Measurements from ENCODE around the gene CNTNAP2.

Gene CNTNAP2

DNA sequence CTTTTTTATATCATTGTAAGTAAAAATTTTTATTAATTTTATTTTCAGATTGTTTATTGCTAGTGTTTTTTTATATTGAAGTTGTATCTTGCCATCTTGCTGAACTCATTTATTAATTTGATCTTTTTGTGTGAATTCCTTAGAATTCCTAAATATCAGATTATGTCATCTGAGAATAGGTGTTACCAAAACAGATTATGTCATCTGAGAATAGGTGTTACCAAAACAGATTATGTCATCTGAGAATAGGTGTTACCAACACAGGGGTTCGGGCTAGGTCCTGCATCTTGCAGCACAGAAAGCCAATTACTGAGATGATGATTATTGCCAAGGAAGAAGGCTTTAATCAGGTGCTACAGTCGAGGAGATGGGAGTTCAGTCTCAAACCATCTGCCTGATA, 383.4 kb downstream of the CNTNAP2 start:
- Histone ChIP-seq H3K27me3 (replicated peaks; ENCODE audit: control insufficient read depth, insufficient read depth, low read length) (no peaks in the 10 kb centered on the region), H3K9ac (ENCODE audit: low read length) (no peak overlapping the region), H3K4me3 (ENCODE audit: low read length) (no peak overlapping the region), H3K9me3 (ENCODE audit: control insufficient read depth, low read length) (peaks cover 13% of the 10 kb centered on the region), H3K36me3 (ENCODE audit: control insufficient read depth, insufficient read depth, low read length, severe bottlenecking) (no peaks in the 10 kb centered on the region), H3K4me1 (ENCODE audit: control insufficient read depth, insufficient read depth, low read length) (no peaks in the 10 kb centered on the region)
- no peak for DNase-seq (ENCODE audit: low read depth)

- peaks cover 6% of the 10 kb centered on the region for H3K9me3 ChIP-seq (ENCODE audit: control insufficient read depth, low read length)
Observed at GRCh38 chr7:146503844-146504243, 387.2 kb downstream of the CNTNAP2 start.

GRCh38 chr7:146510088-146510680, 393.6 kb downstream of the CNTNAP2 start:
- Histone ChIP-seq H3K4me1 (ENCODE audit: control insufficient read depth, insufficient read depth, low read length) (no peaks in the 10 kb centered on the region), H3K4me3 (ENCODE audit: low read length) (no peak overlapping the region), H3K27me3 (replicated peaks; ENCODE audit: control insufficient read depth, insufficient read depth, low read length) (no peaks in the 10 kb centered on the region), H3K36me3 (ENCODE audit: control insufficient read depth, insufficient read depth, low read length, severe bottlenecking) (no peaks in the 10 kb centered on the region), H3K9me3 (ENCODE audit: control insufficient read depth, low read length) (peaks cover 16% of the 10 kb centered on the region), H3K9ac (ENCODE audit: low read length) (no peak overlapping the region)
- DNase-seq (ENCODE audit: low read depth), result no peak

More at GRCh38 chr7:146503844-146504243, 387.2 kb downstream of the CNTNAP2 start:
- no peaks in the 10 kb centered on the region for H3K36me3 ChIP-seq (ENCODE audit: control insufficient read depth, insufficient read depth, low read length, severe bottlenecking)
- no peak overlapping the region for H3K9ac ChIP-seq (ENCODE audit: low read length)
- no peaks in the 10 kb centered on the region for H3K4me1 ChIP-seq (ENCODE audit: control insufficient read depth, insufficient read depth, low read length)
- no peak for DNase-seq (ENCODE audit: low read depth)
- no peak overlapping the region for H3K4me3 ChIP-seq (ENCODE audit: low read length)
- no peaks in the 10 kb centered on the region for H3K27me3 ChIP-seq (replicated peaks; ENCODE audit: control insufficient read depth, insufficient read depth, low read length)

- Histone ChIP-seq H3K9me3 (ENCODE audit: control insufficient read depth, low read length) (peaks cover 16% of the 10 kb centered on the region), H3K4me3 (ENCODE audit: low read length) (no peak overlapping the region), H3K4me1 (ENCODE audit: control insufficient read depth, insufficient read depth, low read length) (no peaks in the 10 kb centered on the region), H3K36me3 (ENCODE audit: control insufficient read depth, insufficient read depth, low read length, severe bottlenecking) (no peaks in the 10 kb centered on the region), H3K9ac (ENCODE audit: low read length) (no peak overlapping the region), H3K27me3 (replicated peaks; ENCODE audit: control insufficient read depth, insufficient read depth, low read length) (no peaks in the 10 kb centered on the region)
- no peak for DNase-seq (ENCODE audit: low read depth)
Observed at GRCh38 chr7:146514304-146514703, 397.7 kb downstream of the CNTNAP2 start.

DNA sequence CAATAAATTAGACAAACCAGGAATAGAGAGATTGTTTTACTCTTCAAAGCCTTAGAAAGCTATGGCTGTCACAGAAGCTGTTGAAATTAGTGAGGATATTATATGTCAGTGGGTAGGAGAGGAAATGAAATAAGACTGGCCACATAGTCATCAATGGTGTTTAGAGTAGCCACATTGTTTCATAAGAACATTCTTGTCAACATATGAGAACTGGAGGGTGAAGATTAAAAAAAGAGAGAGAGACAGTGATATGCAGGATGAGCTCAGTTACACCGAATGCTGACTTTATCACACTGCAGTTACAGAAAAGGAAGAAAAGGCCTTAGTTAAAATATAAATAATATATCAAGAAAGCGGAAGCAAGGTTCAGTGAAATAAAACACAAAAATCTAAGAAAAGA, 412.0 kb downstream of the CNTNAP2 start:
- Histone ChIP-seq H3K36me3 (ENCODE audit: control insufficient read depth, insufficient read depth, low read length, severe bottlenecking) (no peaks in the 10 kb centered on the region), H3K27me3 (replicated peaks; ENCODE audit: control insufficient read depth, insufficient read depth, low read length) (no peaks in the 10 kb centered on the region)
- DNase-seq (ENCODE audit: low read depth), result peak; percentile 9

DNA sequence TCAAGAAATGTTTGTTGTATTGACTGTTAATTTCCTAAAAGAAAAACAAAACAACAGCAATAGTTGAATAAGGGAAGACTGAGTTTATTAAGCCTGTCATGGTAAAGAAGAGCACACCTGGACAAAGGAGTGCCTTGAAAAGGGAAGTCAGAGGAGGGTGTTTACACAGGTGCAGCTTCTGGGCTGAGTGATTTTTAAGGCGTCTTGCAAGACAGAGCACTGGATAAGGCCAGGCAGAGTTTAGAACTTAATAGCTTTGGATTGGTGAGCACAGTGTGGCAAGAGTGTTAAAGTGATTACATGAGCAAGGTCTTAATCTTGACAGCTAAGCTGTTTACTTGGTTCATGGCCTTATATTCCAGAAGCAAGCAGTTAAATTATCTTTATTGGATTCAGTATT, 423.2 kb downstream of the CNTNAP2 start:
- no peak overlapping the region for H3K4me3 ChIP-seq (ENCODE audit: low read length)
- no peak overlapping the region for H3K9ac ChIP-seq (ENCODE audit: low read length)

More for the DNA sequence above, 412.0 kb downstream of the CNTNAP2 start:
- no peaks in the 10 kb centered on the region for H3K9me3 ChIP-seq (ENCODE audit: control insufficient read depth, low read length)
- no peak overlapping the region for H3K9ac ChIP-seq (ENCODE audit: low read length)
- no peak overlapping the region for H3K4me3 ChIP-seq (ENCODE audit: low read length)
- no peaks in the 10 kb centered on the region for H3K4me1 ChIP-seq (ENCODE audit: control insufficient read depth, insufficient read depth, low read length)

GRCh38 chr7:146542101-146542500, 425.5 kb downstream of the CNTNAP2 start:
- Histone ChIP-seq H3K36me3 (ENCODE audit: control insufficient read depth, insufficient read depth, low read length, severe bottlenecking) (no peaks in the 10 kb centered on the region), H3K9me3 (ENCODE audit: control insufficient read depth, low read length) (peaks cover 7% of the 10 kb centered on the region)
- peak; percentile 1 for DNase-seq (ENCODE audit: low read depth)

More for the DNA sequence above, 423.2 kb downstream of the CNTNAP2 start:
- H3K9me3 ChIP-seq (ENCODE audit: control insufficient read depth, low read length), result peaks cover 7% of the 10 kb centered on the region
- no peak for DNase-seq (ENCODE audit: low read depth)
- H3K36me3 ChIP-seq (ENCODE audit: control insufficient read depth, insufficient read depth, low read length, severe bottlenecking), result no peaks in the 10 kb centered on the region
- H3K4me1 ChIP-seq (ENCODE audit: control insufficient read depth, insufficient read depth, low read length), result no peaks in the 10 kb centered on the region
- H3K27me3 ChIP-seq (replicated peaks; ENCODE audit: control insufficient read depth, insufficient read depth, low read length), result no peaks in the 10 kb centered on the region

DNA sequence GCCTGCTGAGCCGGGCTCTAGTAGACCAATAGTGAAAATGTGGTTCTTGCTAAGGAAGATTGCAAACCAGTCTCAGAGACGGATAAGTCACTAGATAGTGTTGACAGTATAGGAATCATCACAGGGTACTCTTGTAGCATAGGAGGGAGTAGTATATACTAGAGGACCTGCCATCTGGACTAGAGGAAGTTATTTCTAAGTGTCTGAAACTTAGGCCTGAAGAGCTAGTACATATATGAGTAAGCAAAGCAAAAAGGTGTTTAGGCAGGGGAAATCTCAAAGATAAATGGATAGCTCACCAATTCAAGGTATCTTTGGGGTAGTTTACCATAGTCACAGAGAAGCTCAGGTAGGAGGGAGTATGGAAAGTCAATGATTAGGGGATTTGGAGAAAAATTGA, 428.1 kb downstream of the CNTNAP2 start:
- Histone ChIP-seq H3K9me3 (ENCODE audit: control insufficient read depth, low read length) (peaks cover 10% of the 10 kb centered on the region), H3K4me1 (ENCODE audit: control insufficient read depth, insufficient read depth, low read length) (no peaks in the 10 kb centered on the region), H3K27me3 (replicated peaks; ENCODE audit: control insufficient read depth, insufficient read depth, low read length) (no peaks in the 10 kb centered on the region), H3K4me3 (ENCODE audit: low read length) (no peak overlapping the region), H3K36me3 (ENCODE audit: control insufficient read depth, insufficient read depth, low read length, severe bottlenecking) (no peaks in the 10 kb centered on the region), H3K9ac (ENCODE audit: low read length) (no peak overlapping the region)
- no peak for DNase-seq (ENCODE audit: low read depth)

More at GRCh38 chr7:146542101-146542500, 425.5 kb downstream of the CNTNAP2 start:
- Histone ChIP-seq H3K4me3 (ENCODE audit: low read length) (no peak overlapping the region), H3K9ac (ENCODE audit: low read length) (no peak overlapping the region), H3K4me1 (ENCODE audit: control insufficient read depth, insufficient read depth, low read length) (no peaks in the 10 kb centered on the region), H3K27me3 (replicated peaks; ENCODE audit: control insufficient read depth, insufficient read depth, low read length) (no peaks in the 10 kb centered on the region)

- Histone ChIP-seq H3K4me1 (ENCODE audit: control insufficient read depth, insufficient read depth, low read length) (no peaks in the 10 kb centered on the region), H3K27me3 (replicated peaks; ENCODE audit: control insufficient read depth, insufficient read depth, low read length) (no peaks in the 10 kb centered on the region), H3K9me3 (ENCODE audit: control insufficient read depth, low read length) (peaks cover 3% of the 10 kb centered on the region), H3K9ac (ENCODE audit: low read length) (no peak overlapping the region), H3K4me3 (ENCODE audit: low read length) (no peak overlapping the region), H3K36me3 (ENCODE audit: control insufficient read depth, insufficient read depth, low read length, severe bottlenecking) (no peaks in the 10 kb centered on the region)
- no peak for DNase-seq (ENCODE audit: low read depth)
Observed at GRCh38 chr7:146548816-146549215, 432.2 kb downstream of the CNTNAP2 start.

DNA sequence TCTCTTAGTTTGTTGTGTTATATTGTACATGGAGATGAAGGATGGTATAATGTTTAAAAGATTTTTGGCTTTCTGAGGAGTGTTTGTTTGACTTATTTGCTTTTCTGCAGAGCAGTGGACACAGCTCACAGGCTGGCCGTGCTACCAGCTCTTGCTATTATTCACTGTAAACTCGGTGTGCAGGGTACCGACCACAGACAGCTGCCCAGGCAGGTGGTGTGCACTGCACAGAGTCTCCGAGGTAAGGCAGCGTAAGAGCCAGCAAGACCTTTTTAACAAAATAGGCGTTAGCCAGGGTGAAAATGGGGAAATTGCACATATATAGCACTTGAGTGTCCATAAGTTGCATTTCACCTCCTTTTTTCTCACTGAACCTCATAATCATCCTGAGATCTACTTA, 438.0 kb downstream of the CNTNAP2 start:
- H3K36me3 ChIP-seq (ENCODE audit: control insufficient read depth, insufficient read depth, low read length, severe bottlenecking), result no peaks in the 10 kb centered on the region
- H3K4me3 ChIP-seq (ENCODE audit: low read length), result no peak overlapping the region
- no peak for DNase-seq (ENCODE audit: low read depth)
- no peaks in the 10 kb centered on the region for H3K4me1 ChIP-seq (ENCODE audit: control insufficient read depth, insufficient read depth, low read length)
- no peaks in the 10 kb centered on the region for H3K9me3 ChIP-seq (ENCODE audit: control insufficient read depth, low read length)
- H3K27me3 ChIP-seq (replicated peaks; ENCODE audit: control insufficient read depth, insufficient read depth, low read length), result no peaks in the 10 kb centered on the region
- no peak overlapping the region for H3K9ac ChIP-seq (ENCODE audit: low read length)

GRCh38 chr7:146557971-146558469, 441.4 kb downstream of the CNTNAP2 start:
- no peaks in the 10 kb centered on the region for H3K27me3 ChIP-seq (replicated peaks; ENCODE audit: control insufficient read depth, insufficient read depth, low read length)

DNA sequence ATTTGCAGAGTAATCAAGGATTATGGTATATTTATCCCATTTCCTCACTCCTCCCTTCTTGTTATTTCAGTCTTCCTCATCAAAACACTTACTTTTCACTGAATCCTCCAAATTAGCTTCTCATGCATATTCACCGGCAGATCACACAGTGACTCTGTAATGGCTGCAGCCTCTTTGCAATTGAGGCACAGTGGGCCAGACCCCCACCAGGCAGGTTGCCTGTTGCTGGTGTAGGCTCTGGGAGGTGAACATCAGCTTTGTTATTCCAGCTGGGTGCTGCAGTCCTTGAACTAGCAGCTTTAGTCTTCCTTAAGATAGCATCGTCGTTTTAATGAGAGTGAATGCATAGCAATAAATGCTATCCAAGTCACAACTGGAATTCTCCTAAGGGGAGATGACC, 449.3 kb downstream of the CNTNAP2 start:
- Histone ChIP-seq H3K9ac (ENCODE audit: low read length) (no peak overlapping the region), H3K4me1 (ENCODE audit: control insufficient read depth, insufficient read depth, low read length) (no peaks in the 10 kb centered on the region), H3K9me3 (ENCODE audit: control insufficient read depth, low read length) (no peaks in the 10 kb centered on the region), H3K36me3 (ENCODE audit: control insufficient read depth, insufficient read depth, low read length, severe bottlenecking) (no peaks in the 10 kb centered on the region), H3K27me3 (replicated peaks; ENCODE audit: control insufficient read depth, insufficient read depth, low read length) (no peaks in the 10 kb centered on the region), H3K4me3 (ENCODE audit: low read length) (no peak overlapping the region)
- no peak for DNase-seq (ENCODE audit: low read depth)

More at GRCh38 chr7:146557971-146558469, 441.4 kb downstream of the CNTNAP2 start:
- Histone ChIP-seq H3K4me3 (ENCODE audit: low read length) (no peak overlapping the region), H3K36me3 (ENCODE audit: control insufficient read depth, insufficient read depth, low read length, severe bottlenecking) (no peaks in the 10 kb centered on the region), H3K9ac (ENCODE audit: low read length) (no peak overlapping the region), H3K9me3 (ENCODE audit: control insufficient read depth, low read length) (no peaks in the 10 kb centered on the region), H3K4me1 (ENCODE audit: control insufficient read depth, insufficient read depth, low read length) (no peaks in the 10 kb centered on the region)
- DNase-seq (ENCODE audit: low read depth), result no peak

Measured in adipocyte (in vitro differentiated cells).